CD14-positive monocyte (primary cell): ENCODE data around the gene APC. TPM values are rescaled to one million over a fixed set of nuclear protein-coding genes. Genes with fewer than 3 reads are reported as not detected.

Source experiments
- DNase-seq, 3 donors: peaks; one replicate each; pipeline ENCODE4 v3.0.0-alpha.2; 2011 to 2022
- H2AFZ ChIP-seq: 2 replicates; pipeline ENCODE4 v1.6.0; 2012; ENCODE audit warnings: mild to moderate bottlenecking, low read depth, low read length, inconsistent platforms; ENCODE audit not compliant: insufficient read depth, poor library complexity, severe bottlenecking
- H3K27ac ChIP-seq, 2 donors: 1 replicate in 1 of 2; 2 replicates in 1 of 2; pipeline ENCODE4 v1.5.1; 2012 to 2013; ENCODE audit warnings: low read length in 2 of 2, control low read depth in 1 of 2, inconsistent platforms in 1 of 2, low read depth in 1 of 2, mild to moderate bottlenecking in 1 of 2
- H3K27me3 ChIP-seq, 2 donors: one replicate each; pipeline versions ENCODE4 v1.6.0 to v1.6.1; 2011 to 2013; ENCODE audit warnings: low read length in 2 of 2; ENCODE audit not compliant: control insufficient read depth in 2 of 2, insufficient read depth in 2 of 2
- H3K36me3 ChIP-seq, 2 donors: replicated peaks in 1 of 2; 1 replicate in 1 of 2; 2 replicates in 1 of 2; pipeline versions ENCODE4 v1.5.1 to v1.6.1; 2012 to 2013; ENCODE audit warnings: low read length in 2 of 2, control low read depth in 1 of 2, inconsistent platforms in 1 of 2, mild to moderate bottlenecking in 1 of 2; ENCODE audit not compliant: insufficient read depth in 2 of 2, control insufficient read depth in 1 of 2
- H3K4me1 ChIP-seq, 2 donors: 1 replicate in 1 of 2; 2 replicates in 1 of 2; pipeline versions ENCODE4 v1.5.1 to v1.6.1; 2012 to 2013; ENCODE audit warnings: low read length in 2 of 2, control low read depth in 1 of 2, inconsistent platforms in 1 of 2, mild to moderate bottlenecking in 1 of 2, moderate library complexity in 1 of 2; ENCODE audit not compliant: insufficient read depth in 2 of 2, control insufficient read depth in 1 of 2
- H3K4me2 ChIP-seq: replicated peaks from 2 replicates; pipeline ENCODE3; 2012; ENCODE audit warnings: low read length, moderate library complexity, mild to moderate bottlenecking; ENCODE audit not compliant: poor library complexity, severe bottlenecking; ENCODE audit errors: extremely low read depth
- H3K4me3 ChIP-seq, 3 experiments: fragments of 200-600 bp in 1 of 3; sonication (generic) in 1 of 3; replicated peaks in 1 of 3; 1 replicate in 2 of 3; 2 replicates in 1 of 3; pipeline ENCODE4 v1.5.1; 2011 to 2013; ENCODE audit warnings: low read length in 3 of 3, mild to moderate bottlenecking in 3 of 3, control low read depth in 2 of 3, low read depth in 2 of 3, inconsistent platforms in 1 of 3, moderate library complexity in 1 of 3
- H3K79me2 ChIP-seq: 2 replicates; pipeline ENCODE4 v1.6.0; 2012; ENCODE audit warnings: mild to moderate bottlenecking, control low read depth, inconsistent platforms, low read length, moderate library complexity; ENCODE audit not compliant: insufficient read depth
- H3K9ac ChIP-seq: 2 replicates; pipeline ENCODE4 v1.6.0; 2017; ENCODE audit warnings: low read length, mild to moderate bottlenecking; ENCODE audit not compliant: insufficient read depth, poor library complexity, severe bottlenecking
- H3K9me3 ChIP-seq, 2 donors: replicated peaks in 1 of 2; 1 replicate in 1 of 2; 2 replicates in 1 of 2; pipeline versions ENCODE4 v1.5.1 to v1.6.1; 2012 to 2013; ENCODE audit warnings: low read length in 2 of 2, control low read depth in 1 of 2; ENCODE audit not compliant: control insufficient read depth in 1 of 2, insufficient read depth in 1 of 2
- H4K20me1 ChIP-seq: 2 replicates; pipeline ENCODE4 v1.6.0; 2012; ENCODE audit warnings: mild to moderate bottlenecking, low read length, control low read depth, moderate library complexity; ENCODE audit not compliant: insufficient read depth
- H3K27ac Mint-ChIP-seq, 7 donors: one replicate each; pipeline ENCODE4 v1.8.0; 2020; ENCODE audit warnings: mild to moderate bottlenecking in 7 of 7, mixed read lengths in 7 of 7, moderate library complexity in 6 of 7, inconsistent platforms in 2 of 7
- H3K27me3 Mint-ChIP-seq, 3 donors: one replicate each; pipeline ENCODE4 v1.8.0; 2021 to 2022; ENCODE audit warnings: low read depth in 3 of 3, mild to moderate bottlenecking in 3 of 3, mixed read lengths in 3 of 3, moderate library complexity in 3 of 3, inconsistent platforms in 1 of 3
- H3K36me3 Mint-ChIP-seq, 2 donors: one replicate each; pipeline ENCODE4 v1.8.0; 2020; ENCODE audit warnings: mixed read lengths in 2 of 2, inconsistent platforms in 1 of 2, mild to moderate bottlenecking in 1 of 2
- H3K4me1 Mint-ChIP-seq: one replicate; pipeline ENCODE4 v1.8.0; 2020; ENCODE audit warnings: mild to moderate bottlenecking, mixed read lengths
- H3K4me3 Mint-ChIP-seq, 2 donors: one replicate each; pipeline ENCODE4 v1.8.0; 2020; ENCODE audit warnings: mild to moderate bottlenecking in 2 of 2, mixed read lengths in 2 of 2, moderate library complexity in 1 of 2
- H3K9me3 Mint-ChIP-seq, 7 donors: one replicate each; pipeline ENCODE4 v1.8.0; 2020 to 2022; ENCODE audit warnings: mixed read lengths in 7 of 7, mild to moderate bottlenecking in 6 of 7, moderate library complexity in 6 of 7, inconsistent platforms in 2 of 7
- WGBS: methylation state at CpG from one replicate; pipeline ENCODE4 v1.1.5; 2013; ENCODE audit warnings: missing lambda C conversion rate; ENCODE audit not compliant: insufficient coverage; 5-methylcytosine and 5-hydroxymethylcytosine counted together
- intact Hi-C, 2 donors: fragments of 100-400 bp; cut with micrococcal nuclease; formaldehyde crosslinking; loops; one replicate each; pipeline versions ENCODE4 v1.15.0 to v1.15.1; 2023
- polyA plus RNA-seq, 3 donors: library from polyadenylated mRNA; depleted of rRNA in 1 of 3; unstranded in 2 of 3; stranded (reverse) in 1 of 3; fragments of 300-500 nt in 2 of 3; fragments of >200 nt in 1 of 3; fragmentation: Illumina TruSeq in 2 of 3; gene quantifications; 1 replicate in 2 of 3; 2 replicates in 1 of 3; pipeline ENCODE4 v1.2.3, GENCODE V29; 2012 to 2021
- TF ChIP-seq, protein P1 (sequence below): fragments of 200-600 bp; IDR thresholded peaks from one replicate; pipeline ENCODE4 v1.8.0; 2022; ENCODE audit warnings: antibody characterized with exemption, mild to moderate bottlenecking

Gene APC
- polyA plus RNA-seq, 3 donors: 6.5 to 13.6 (median 9.0) TPM

- H3K4me2 ChIP-seq: no peak overlapping the region
These were observed 109.6 kb downstream of the APC start for GRCh38 chr5:112847306-112847705.

DNA sequence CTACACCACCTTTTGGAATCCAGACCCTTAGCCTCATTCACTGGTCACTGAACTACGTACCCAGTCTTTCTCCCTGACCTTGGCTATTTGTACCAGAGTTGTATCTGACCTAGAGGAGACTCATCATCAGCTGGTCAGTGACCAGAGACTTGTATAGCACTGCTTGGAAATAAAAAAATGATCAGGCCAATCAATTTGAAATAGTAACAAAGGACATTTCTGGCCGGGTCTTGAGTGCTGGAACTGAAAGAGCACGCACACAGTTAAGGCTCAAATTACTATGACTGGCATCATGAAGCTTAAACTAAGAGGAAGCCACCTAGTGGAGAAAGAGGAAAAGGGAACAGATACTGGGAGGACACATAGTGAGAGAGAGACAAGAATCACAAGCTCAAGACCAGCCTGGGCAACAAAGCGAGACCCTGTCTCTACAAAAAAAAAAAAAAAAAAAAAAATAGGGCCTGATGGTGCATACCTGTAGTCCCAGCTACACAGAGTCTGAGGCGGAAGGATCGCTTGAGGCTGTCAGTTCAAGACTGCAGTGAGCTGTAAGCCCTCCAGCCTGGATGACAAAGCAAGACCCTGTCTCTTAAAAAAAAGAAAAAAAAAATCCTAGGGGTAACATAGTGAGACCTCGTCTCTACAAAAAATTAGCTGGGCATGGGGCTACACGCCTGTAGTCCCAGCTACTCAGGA lies 110.6 kb downstream of the APC start:
- Mint-ChIP-seq H3K4me3 (no peak overlapping the region), H3K27ac (no peak overlapping the region), H3K9me3 (no peaks in the 10 kb centered on the region), H3K27me3 (peaks cover 3 to 11% (median 7%) of the 10 kb centered on the region in 3 donors), H3K4me1 (peaks cover 5% of the 10 kb centered on the region), H3K36me3 (no peaks in the 10 kb centered on the region)
- peak; percentile 38 to 60 (median 58) for DNase-seq
- H3K27ac ChIP-seq: no peak overlapping the region
- H3K4me2 ChIP-seq: peak overlapping the region; percentile 14
- no peaks in the 10 kb centered on the region for H3K36me3 ChIP-seq
- intact Hi-C loops: no loop called here
- no peak overlapping the region for H3K4me3 ChIP-seq
- TF ChIP-seq, protein P1, sequence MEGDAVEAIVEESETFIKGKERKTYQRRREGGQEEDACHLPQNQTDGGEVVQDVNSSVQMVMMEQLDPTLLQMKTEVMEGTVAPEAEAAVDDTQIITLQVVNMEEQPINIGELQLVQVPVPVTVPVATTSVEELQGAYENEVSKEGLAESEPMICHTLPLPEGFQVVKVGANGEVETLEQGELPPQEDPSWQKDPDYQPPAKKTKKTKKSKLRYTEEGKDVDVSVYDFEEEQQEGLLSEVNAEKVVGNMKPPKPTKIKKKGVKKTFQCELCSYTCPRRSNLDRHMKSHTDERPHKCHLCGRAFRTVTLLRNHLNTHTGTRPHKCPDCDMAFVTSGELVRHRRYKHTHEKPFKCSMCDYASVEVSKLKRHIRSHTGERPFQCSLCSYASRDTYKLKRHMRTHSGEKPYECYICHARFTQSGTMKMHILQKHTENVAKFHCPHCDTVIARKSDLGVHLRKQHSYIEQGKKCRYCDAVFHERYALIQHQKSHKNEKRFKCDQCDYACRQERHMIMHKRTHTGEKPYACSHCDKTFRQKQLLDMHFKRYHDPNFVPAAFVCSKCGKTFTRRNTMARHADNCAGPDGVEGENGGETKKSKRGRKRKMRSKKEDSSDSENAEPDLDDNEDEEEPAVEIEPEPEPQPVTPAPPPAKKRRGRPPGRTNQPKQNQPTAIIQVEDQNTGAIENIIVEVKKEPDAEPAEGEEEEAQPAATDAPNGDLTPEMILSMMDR: peak; percentile 86
- H4K20me1 ChIP-seq: no peaks in the 10 kb centered on the region
- H3K79me2 ChIP-seq: no peaks in the 10 kb centered on the region
- H3K4me1 ChIP-seq: peaks cover 0 to 2% of the 10 kb centered on the region in 2 donors
- H2AFZ ChIP-seq: no peak overlapping the region
- WGBS: 59% methylated on average over 5 of the region's 8 CpGs
- H3K27me3 ChIP-seq: no peaks in the 10 kb centered on the region
- no peak overlapping the region for H3K9ac ChIP-seq
- no peaks in the 10 kb centered on the region for H3K9me3 ChIP-seq

More at GRCh38 chr5:112847306-112847705, 109.6 kb downstream of the APC start:
- peaks cover 0 to 2% of the 10 kb centered on the region in 2 donors for H3K4me1 ChIP-seq
- Mint-ChIP-seq H3K4me1 (peaks cover 5% of the 10 kb centered on the region), H3K4me3 (no peak overlapping the region), H3K27ac (no peak overlapping the region), H3K9me3 (no peaks in the 10 kb centered on the region), H3K27me3 (peaks cover 3 to 8% (median 7%) of the 10 kb centered on the region in 3 donors), H3K36me3 (peaks cover 2 to 3% of the 10 kb centered on the region in 2 donors)
- H2AFZ ChIP-seq: no peak overlapping the region
- TF ChIP-seq, protein P1: no peak
- no peak for DNase-seq
- no peak overlapping the region for H3K27ac ChIP-seq
- H4K20me1 ChIP-seq: no peaks in the 10 kb centered on the region
- no peaks in the 10 kb centered on the region for H3K79me2 ChIP-seq
- H3K9me3 ChIP-seq: no peaks in the 10 kb centered on the region
- no peaks in the 10 kb centered on the region for H3K36me3 ChIP-seq
- no peaks in the 10 kb centered on the region for H3K27me3 ChIP-seq
- intact Hi-C loops: no loop called here
- no peak overlapping the region for H3K4me3 ChIP-seq
- no peak overlapping the region for H3K9ac ChIP-seq
